OCI-LY7 (cell line): Measurements from ENCODE around the gene CDKAL1. TPM values are rescaled to one million over a fixed set of nuclear protein-coding genes. Genes with fewer than 3 reads are reported as not detected.

Source experiments
- BruUV-seq: library from RNA; stranded (reverse); fragments of 400-500 nt; replicated peaks from 2 replicates; lab custom pipeline; 2021; lab: Mats Ljungman, UMichigan
- CTCF ChIA-PET: fragments of 300-600 bp; sonication (Branson Sonifier 250); formaldehyde crosslinking; loops from one replicate; lab custom pipeline; 2022; ENCODE audit warnings: antibody characterized with exemption; ENCODE audit not compliant: unreplicated experiment; lab: Charles Lee
- POLR2A ChIA-PET: fragments of 300-600 bp; sonication (Branson Sonifier 250); formaldehyde crosslinking; loops from one replicate; lab custom pipeline; 2022; ENCODE audit warnings: antibody characterized with exemption; lab: Charles Lee
- DNase-seq: peaks from one replicate; pipeline ENCODE4 v3.0.0-alpha.2; 2015; ENCODE audit warnings: low spot score
- H2AFZ ChIP-seq: fragments of 200-600 bp; sonication (generic), shearing (Covaris generic); 2 replicates; pipeline ENCODE4 v1.6.1; 2014; ENCODE audit warnings: mild to moderate bottlenecking, antibody characterized with exemption, low read length, moderate library complexity
- H3K27ac ChIP-seq: fragments of 200-600 bp; sonication (generic); 2 replicates; pipeline ENCODE4 v1.5.1; 2014; ENCODE audit warnings: mixed run types, low read depth, mild to moderate bottlenecking, moderate library complexity, low read length, inconsistent platforms; ENCODE audit not compliant: poor library complexity, severe bottlenecking
- H3K36me3 ChIP-seq: fragments of 200-600 bp; sonication (generic); 2 replicates; pipeline ENCODE4 v1.6.1; 2014; ENCODE audit warnings: mild to moderate bottlenecking, antibody characterized with exemption, low read length, moderate library complexity, mixed read lengths; ENCODE audit not compliant: insufficient read depth
- H3K4me1 ChIP-seq: fragments of 200-600 bp; sonication (generic); 2 replicates; pipeline ENCODE4 v1.5.1; 2014; ENCODE audit warnings: mild to moderate bottlenecking, low read length; ENCODE audit not compliant: insufficient read depth, poor library complexity, severe bottlenecking
- H3K4me2 ChIP-seq: fragments of 200-600 bp; sonication (generic); 2 replicates; pipeline ENCODE4 v1.6.1; 2014; ENCODE audit warnings: mild to moderate bottlenecking, low read length
- H3K4me3 ChIP-seq: fragments of 200-600 bp; sonication (generic); 2 replicates; pipeline ENCODE4 v1.5.1; 2014; ENCODE audit warnings: mild to moderate bottlenecking, low read depth, low read length; ENCODE audit not compliant: poor library complexity, severe bottlenecking
- H3K79me2 ChIP-seq: fragments of 200-600 bp; sonication (generic); 2 replicates; pipeline ENCODE4 v1.6.1; 2016; ENCODE audit warnings: low read depth, mild to moderate bottlenecking, low read length, moderate library complexity, mixed read lengths; ENCODE audit not compliant: insufficient read depth
- H3K9me2 ChIP-seq: fragments of 200-600 bp; sonication (generic); 2 replicates; pipeline ENCODE4 v1.6.1; 2016; ENCODE audit warnings: mild to moderate bottlenecking, low read length, mixed read lengths; ENCODE audit not compliant: insufficient read depth
- H3K9me3 ChIP-seq: fragments of 200-600 bp; sonication (generic); 2 replicates; pipeline ENCODE4 v1.6.1; 2014; ENCODE audit warnings: mild to moderate bottlenecking, mixed run types, low read length, mixed read lengths
- H4K20me1 ChIP-seq: fragments of 200-600 bp; sonication (generic); 2 replicates; pipeline ENCODE4 v1.6.1; 2014; ENCODE audit warnings: mild to moderate bottlenecking, antibody characterized with exemption, low read length, moderate library complexity, mixed read lengths; ENCODE audit not compliant: insufficient read depth
- EZH2phosphoT487 ChIP-seq: fragments of 200-600 bp; sonication (generic); IDR thresholded peaks from 2 replicates; pipeline ENCODE4 v1.6.1; 2018; ENCODE audit warnings: low read depth, borderline replicate concordance, mild to moderate bottlenecking, mixed run types, antibody characterized with exemption, low read length, moderate library complexity, mixed read lengths
- intact Hi-C: fragments of 100-400 bp; cut with micrococcal nuclease; formaldehyde crosslinking; loops from one replicate; pipeline ENCODE4 v1.10.0; 2022; ENCODE audit not compliant: unreplicated experiment
- total RNA-seq, 2 experiments: library from RNA; depleted of rRNA in 1 of 2; stranded (reverse); fragments of >200 nt in 1 of 2; shearing (Covaris generic) in 1 of 2; gene quantifications; 2 replicates each; pipeline ENCODE4 v1.2.3, GENCODE V29; 2014 to 2022
- TF ChIP-seq, protein P1 (sequence below): fragments of 200-600 bp; sonication (generic); conservative IDR thresholded peaks from 2 replicates; pipeline ENCODE4 v1.5.1; 2014; ENCODE audit warnings: mild to moderate bottlenecking, antibody characterized with exemption, low read length, moderate library complexity, mixed read lengths

CDKAL1 gene
- total RNA-seq, 2 experiments from 2014 or later: 19.9 to 21.1 TPM

DNA sequence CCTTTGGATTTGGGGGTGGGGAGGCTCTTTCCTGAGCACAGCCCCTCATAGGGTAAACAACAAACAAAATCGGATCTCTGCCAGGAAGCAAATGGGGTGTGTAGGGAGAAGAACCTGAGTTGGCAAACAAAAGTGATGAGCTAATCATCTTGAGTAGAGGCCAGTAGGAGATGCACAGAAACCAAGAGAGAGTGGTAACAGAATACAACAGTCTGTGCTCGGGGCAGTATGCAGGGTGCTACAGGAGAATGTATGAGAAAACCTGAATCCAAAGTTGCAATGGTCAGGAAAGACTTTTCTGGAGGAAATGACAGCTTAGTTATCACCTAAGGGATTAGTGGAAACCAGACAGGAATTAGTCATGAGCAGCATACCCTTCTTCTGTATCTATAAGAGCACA lies 177.8 kb downstream of the CDKAL1 start:
- no TSS peak for BruUV-seq

DNA sequence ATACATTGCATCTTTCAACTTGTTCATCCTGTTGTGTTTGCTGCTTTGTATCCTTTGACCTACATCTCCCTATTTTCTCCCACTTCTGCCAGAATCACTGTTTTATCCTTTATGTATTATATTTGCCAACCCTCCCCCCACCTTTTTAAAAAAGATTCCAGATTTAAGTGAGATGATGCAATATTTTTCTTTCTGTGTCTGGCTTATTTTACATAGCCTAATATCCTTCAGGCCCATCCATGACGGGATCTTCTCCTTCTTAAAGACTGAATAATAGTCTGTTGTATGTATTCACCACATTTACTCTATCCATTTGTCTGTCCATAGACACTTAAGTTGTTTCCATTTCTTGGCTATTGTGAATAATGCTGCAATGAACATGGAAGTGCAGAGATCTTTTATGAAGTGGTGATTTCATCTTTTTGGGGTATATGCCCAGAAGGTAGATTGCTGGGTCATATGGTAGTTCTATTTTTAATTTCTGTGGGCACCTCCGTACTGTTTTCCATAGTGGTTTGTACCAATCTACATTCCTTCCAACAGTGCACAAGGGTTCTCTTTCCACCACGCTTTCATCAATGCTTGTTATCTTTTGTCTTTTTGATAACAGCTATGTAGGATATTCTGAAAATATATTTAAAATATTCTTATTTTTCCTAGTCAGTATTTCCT lies 181.0 kb downstream of the CDKAL1 start:
- H4K20me1 ChIP-seq: no peaks in the 10 kb centered on the region
- no peaks in the 10 kb centered on the region for H3K79me2 ChIP-seq
- no peak for DNase-seq
- H3K9me3 ChIP-seq: no peaks in the 10 kb centered on the region
- H3K4me2 ChIP-seq: no peak overlapping the region
- no peak overlapping the region for H3K27ac ChIP-seq
- TF ChIP-seq EZH2phosphoT487: no peak
- TF ChIP-seq, protein P1, sequence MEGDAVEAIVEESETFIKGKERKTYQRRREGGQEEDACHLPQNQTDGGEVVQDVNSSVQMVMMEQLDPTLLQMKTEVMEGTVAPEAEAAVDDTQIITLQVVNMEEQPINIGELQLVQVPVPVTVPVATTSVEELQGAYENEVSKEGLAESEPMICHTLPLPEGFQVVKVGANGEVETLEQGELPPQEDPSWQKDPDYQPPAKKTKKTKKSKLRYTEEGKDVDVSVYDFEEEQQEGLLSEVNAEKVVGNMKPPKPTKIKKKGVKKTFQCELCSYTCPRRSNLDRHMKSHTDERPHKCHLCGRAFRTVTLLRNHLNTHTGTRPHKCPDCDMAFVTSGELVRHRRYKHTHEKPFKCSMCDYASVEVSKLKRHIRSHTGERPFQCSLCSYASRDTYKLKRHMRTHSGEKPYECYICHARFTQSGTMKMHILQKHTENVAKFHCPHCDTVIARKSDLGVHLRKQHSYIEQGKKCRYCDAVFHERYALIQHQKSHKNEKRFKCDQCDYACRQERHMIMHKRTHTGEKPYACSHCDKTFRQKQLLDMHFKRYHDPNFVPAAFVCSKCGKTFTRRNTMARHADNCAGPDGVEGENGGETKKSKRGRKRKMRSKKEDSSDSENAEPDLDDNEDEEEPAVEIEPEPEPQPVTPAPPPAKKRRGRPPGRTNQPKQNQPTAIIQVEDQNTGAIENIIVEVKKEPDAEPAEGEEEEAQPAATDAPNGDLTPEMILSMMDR: no peak
- no peaks in the 10 kb centered on the region for H3K36me3 ChIP-seq
- no peak overlapping the region for H3K4me3 ChIP-seq
- intact Hi-C loops: no loop called here
- BruUV-seq: no TSS peak
- H2AFZ ChIP-seq: no peak overlapping the region
- ChIA-PET CTCF (no interaction called here), POLR2A (interaction anchor here (0.8 kb wide), 1 partner anchor 1123 kb away, joined by 3 read pairs; no protein-coding TSS in a partner anchor)
- no peaks in the 10 kb centered on the region for H3K9me2 ChIP-seq
- H3K4me1 ChIP-seq: no peaks in the 10 kb centered on the region

More for the DNA sequence above, 177.8 kb downstream of the CDKAL1 start:
- H2AFZ ChIP-seq: no peak overlapping the region
- POLR2A ChIA-PET: interaction anchor here (0.6 kb wide), 1 partner anchor 62 kb away, joined by 3 read pairs; no protein-coding TSS in a partner anchor
- H3K27ac ChIP-seq: no peak overlapping the region
- intact Hi-C loops: no loop called here
- H3K79me2 ChIP-seq: no peaks in the 10 kb centered on the region
- DNase-seq: no peak
- no peak for TF ChIP-seq EZH2phosphoT487
- TF ChIP-seq, protein P1: no peak
- no peaks in the 10 kb centered on the region for H3K9me2 ChIP-seq
- H3K4me2 ChIP-seq: no peak overlapping the region
- no peaks in the 10 kb centered on the region for H3K36me3 ChIP-seq
- H3K4me3 ChIP-seq: no peak overlapping the region
- CTCF ChIA-PET: no interaction called here
- no peaks in the 10 kb centered on the region for H3K4me1 ChIP-seq
- no peaks in the 10 kb centered on the region for H3K9me3 ChIP-seq
- 0 out of 2 replicates have a peak, but pooled peaks cover 5% of the 10 kb centered on the region for H4K20me1 ChIP-seq

DNA sequence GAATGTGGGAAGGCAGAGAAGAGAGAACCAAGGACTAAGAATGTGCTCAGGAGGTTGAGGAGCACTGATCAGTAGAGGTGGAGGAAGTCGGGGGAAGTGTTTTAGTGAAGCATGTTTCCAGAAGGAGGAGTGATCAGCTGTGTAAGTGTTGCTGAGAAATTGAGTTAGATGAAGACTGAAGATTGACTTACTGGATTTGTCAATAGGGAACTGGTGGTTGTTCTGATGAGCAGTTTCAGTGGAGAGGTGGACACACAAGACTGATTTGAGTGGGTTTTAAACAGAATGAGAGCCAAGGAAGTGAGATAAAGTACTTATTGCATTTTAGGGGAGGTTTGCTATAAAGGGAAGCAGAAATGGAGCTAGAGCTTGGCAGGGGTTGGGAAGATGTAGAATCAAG lies 182.6 kb downstream of the CDKAL1 start:
- Histone ChIP-seq H4K20me1 (no peaks in the 10 kb centered on the region), H3K4me1 (no peaks in the 10 kb centered on the region), H3K4me3 (no peak overlapping the region), H3K36me3 (no peaks in the 10 kb centered on the region), H3K9me2 (no peaks in the 10 kb centered on the region), H3K4me2 (no peak overlapping the region), H3K27ac (no peak overlapping the region), H3K79me2 (no peaks in the 10 kb centered on the region), H3K9me3 (no peaks in the 10 kb centered on the region), H2AFZ (no peak overlapping the region)
- CTCF ChIA-PET: no interaction called here
- intact Hi-C loops: no loop called here
- no peak for DNase-seq
- TF ChIP-seq EZH2phosphoT487: no peak
- TF ChIP-seq, protein P1: no peak
- POLR2A ChIA-PET: no interaction called here
- BruUV-seq: no TSS peak
